ENCODE measurements around the gene INTS1.

GRCh38 chr7:1550846-1551155 is 46.6 kb upstream of the INTS1 start:
- TF ChIP-seq SMC3 (conservative IDR thresholded peaks at IDR 0.05; ENCODE audit: poor library complexity) (no peak), POLR2AphosphoS5 (IDR thresholded peaks at IDR 0.05) (no peak), CTCF (IDR thresholded peaks at IDR 0.05; ENCODE audit: poor library complexity, severe bottlenecking) (no peak)
